T47D (cell line): ENCODE data around the gene TPRX2.
"Not testable (repeated sequence)": the region's sequence is repeated elsewhere in the genome, so short reads cannot be mapped to it uniquely, and the experiment has no call there.

Source experiments
- DNase-seq, 2 experiments: peaks; one replicate each; pipeline versions ENCODE4 v3.0.0 to v3.0.0-alpha.2; 2011 to 2012; ENCODE audit warnings: low read depth in 1 of 2, low spot score in 1 of 2
- JUND ChIP-seq: IDR thresholded peaks from 2 replicates; pipeline ENCODE4 v1.6.1; 2012; ENCODE audit warnings: low read depth
- in situ Hi-C: cut with HindIII; loops from 2 replicates; pipeline ENCODE4 v1.10.0; 2016; ENCODE audit warnings: low sequenced_read_pairs, low pct_unique_long_range_greater_than_20kb

Gene TPRX2

DNA sequence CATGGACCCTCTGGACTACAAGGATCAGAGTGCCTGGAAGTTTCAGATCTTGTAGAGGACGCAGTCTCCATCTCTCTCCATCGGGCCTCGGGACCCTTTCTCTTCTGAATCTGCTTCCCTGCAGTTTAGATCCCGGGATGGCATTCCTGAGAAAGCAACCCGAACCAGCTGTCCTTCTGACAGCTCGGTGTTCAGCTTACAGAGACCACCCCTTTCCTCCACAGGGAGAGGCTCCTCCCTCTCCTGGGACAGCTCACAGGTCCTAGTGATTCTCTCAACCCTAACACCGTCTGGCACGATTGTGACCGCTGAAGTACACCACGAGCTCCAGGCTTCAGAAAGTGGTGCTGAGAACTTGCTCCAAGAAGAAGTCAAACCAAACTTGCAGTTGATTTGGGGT, 19.1 kb upstream of the TPRX2 start:
- DNase-seq = no peak
- TF ChIP-seq JUND = no peak
- in situ Hi-C loops = no loop called here

DNA sequence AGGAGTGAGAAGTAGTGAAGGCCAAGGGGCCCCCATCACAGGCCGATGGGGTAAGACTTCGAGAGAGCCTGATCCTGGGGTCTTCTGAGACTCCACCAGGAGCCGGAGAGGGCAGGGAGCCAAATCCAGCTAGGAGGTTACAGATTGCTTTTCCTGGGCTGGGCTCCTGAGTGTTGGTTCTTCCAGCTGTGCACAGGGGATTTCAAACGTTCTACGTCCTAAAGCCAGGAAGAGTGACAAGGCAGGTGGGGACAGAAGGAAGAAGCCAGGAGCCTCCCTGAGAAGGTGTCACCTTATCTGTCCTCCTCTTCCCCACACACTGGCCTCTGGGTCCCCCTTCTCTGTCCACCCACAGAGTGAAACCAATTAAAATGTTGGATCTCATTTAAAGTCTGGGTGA, 16.1 kb upstream of the TPRX2 start:
- DNase-seq = no peak
- no peak for TF ChIP-seq JUND
- in situ Hi-C loops = no loop called here

DNA sequence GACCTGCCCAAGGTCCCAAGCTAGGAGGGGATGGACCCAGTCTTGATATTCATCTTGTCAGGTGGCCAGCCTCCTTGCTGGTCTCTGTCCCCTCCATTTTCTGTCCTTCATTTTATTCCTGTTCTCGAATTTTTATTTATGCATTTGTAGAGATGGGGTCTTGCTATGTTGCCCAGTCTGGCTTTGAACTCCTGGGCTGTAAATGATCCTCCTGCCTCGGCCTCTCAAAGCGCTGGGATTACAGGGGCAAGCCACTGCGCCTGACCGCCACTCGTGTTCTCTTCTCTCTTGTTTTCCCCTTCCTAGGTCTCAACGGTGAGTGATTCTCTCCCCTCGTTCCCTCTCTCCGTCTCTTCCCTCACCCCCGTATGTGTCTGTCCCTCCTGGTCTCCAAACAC, 10.6 kb upstream of the TPRX2 start:
- DNase-seq = no peak
- in situ Hi-C loops = no loop called here
- TF ChIP-seq JUND = no peak

DNA sequence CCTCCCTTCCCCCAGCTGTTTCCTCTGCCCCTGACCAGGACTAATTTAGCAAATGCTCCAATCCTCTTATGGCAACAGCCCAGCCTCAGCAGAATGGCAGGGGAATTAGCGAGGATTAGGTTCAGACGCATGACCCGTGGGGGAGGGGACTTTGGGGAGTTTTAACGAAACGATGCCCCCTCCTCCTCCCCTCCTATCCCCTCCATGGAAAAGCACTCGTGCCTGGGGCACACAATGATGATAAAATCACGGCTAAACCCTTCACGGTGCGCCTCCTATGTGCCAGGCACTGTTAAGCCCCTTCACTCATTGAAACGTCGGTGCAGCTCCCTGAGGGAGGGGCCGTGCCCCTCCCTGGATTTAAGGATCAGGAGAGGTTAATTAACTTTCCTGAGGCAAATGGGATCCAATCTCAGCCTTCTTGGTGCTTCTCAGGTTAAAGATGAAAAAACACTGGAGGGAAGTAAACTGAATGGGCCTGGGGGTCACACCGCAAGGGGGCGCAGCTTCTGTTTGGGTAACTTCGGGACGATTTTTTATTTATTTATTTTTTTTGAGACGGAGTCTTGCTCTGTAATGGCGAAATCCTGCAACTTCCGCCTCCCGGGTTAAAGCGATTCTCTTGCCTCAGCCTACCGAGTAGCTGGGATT, 10.1 kb upstream of the TPRX2 start:
- in situ Hi-C loops = no loop called here
- TF ChIP-seq JUND = no peak
- peak in 1 of 2 experiments; percentile 35 for DNase-seq

DNA sequence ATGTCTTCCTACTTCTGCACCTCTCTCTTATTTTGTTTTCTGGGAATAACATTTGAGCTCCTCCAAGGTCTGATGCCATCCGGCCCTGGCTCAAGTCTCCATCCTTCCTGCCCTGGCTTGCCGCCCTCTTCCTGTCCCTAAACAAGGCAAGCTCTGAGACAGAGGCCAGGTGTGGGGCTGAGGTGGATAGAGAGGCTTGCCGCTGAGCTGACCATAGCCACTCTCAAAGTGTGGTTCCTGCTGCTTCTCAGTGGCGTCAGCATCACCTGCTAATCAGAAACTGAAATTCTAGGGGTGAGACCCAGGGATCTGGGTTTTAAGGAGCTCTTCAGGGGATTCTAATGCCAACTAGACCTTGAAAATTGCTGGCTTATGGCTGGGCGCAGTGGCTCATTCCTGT, 6.0 kb upstream of the TPRX2 start:
- no peak for DNase-seq
- in situ Hi-C loops = no loop called here
- TF ChIP-seq JUND = no peak

DNA sequence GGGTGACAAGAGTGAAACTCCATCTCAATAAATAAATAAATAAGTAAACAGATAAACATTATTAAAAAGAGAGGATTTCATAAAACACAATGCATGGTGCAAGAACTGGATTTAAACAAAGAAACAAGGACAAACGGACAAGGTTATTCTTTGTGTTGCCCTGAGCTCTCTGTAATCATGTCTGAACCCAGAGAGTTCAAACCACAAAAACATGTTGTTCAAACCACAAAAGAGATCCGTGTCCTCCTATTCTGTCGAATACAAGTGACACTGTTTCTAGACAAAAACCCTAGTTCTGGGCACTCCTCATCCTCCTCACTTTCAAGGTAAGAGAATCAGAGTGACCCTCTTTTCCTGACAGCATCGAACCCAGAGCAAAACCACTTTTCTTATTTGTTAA, 4.6 kb upstream of the TPRX2 start:
- no peak for DNase-seq
- in situ Hi-C loops = no loop called here
- TF ChIP-seq JUND = no peak

DNA sequence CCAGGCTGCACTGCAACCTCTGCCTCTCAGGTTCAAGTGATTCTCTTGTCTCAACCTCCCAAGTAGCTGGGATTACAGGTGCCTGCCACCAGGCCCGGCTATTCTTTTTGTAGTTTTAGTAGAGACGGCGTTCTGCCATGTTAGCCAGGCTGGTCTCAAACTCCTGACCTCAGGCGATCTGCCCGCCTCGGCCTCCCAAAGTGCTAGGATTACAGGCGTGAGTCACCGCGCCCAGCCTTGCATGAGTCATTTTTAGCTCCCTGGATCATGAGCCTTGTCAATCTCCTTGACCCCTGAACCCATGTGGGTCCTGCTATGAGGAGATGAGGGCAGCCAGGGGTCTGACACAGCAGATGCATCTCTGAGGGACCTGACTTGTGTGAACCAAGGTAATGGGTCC, 804 bp upstream of the TPRX2 start:
- in situ Hi-C loops, DNase-seq: not testable (repeated sequence)

DNA sequence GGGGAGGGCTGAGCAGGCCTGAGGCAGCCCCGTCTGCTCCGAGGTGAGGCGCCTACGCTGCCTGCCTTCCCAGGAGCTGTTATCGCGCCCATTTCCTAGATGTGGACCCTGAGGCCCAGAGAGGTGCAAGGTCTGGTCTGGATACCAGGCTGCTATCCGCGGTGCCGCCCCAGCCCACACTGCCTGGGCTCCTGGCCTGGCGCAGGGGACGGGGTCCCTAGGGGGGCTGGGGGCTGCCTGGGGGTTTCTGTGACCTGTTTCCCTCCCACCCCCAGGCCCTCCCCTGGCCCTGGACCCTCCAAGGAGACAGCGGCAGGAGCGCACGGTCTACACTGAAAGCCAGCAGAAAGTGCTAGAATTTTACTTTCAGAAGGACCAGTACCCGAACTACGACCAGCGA, 803 bp downstream of the TPRX2 start:
- in situ Hi-C loops = not testable (repeated sequence)

DNA sequence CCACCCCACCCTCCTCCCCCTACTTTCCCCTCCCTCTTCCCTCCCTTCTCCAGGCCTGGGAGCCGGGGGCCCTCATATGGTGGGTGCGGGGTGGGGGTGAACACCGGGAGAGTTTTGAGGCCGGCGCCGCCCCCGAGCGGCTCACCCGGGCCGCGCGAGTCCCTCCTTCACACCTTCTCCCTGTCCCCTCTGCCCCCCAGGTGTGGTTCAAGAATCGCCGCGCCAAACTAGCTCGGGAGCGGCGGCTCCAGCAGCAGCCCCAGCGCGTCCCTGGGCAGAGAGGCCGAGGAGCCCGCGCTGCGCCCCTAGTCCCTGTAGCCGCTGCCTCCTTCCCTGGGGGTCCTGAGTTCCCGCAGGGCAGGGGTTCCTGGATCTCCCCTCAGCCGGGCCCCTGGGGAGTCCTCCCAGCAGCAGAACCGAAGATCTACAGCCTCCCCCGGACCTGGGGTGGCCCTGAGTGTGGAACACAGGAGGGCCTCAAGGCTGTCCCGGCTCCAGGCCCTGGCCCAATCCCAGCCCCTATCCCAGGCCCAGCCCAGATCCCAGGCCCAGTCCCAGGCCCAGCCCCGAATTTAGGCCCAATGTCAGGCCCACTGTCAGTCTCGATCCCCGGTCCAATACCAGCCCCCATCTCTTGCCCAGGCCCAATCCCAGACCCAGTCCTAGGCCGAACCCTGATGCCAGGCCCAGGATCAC, 1.7 kb downstream of the TPRX2 start:
- in situ Hi-C loops = no loop called here
- TF ChIP-seq JUND = no peak
- DNase-seq = no peak

More for the DNA sequence above, 803 bp downstream of the TPRX2 start:
- not testable (repeated sequence) for DNase-seq

DNA sequence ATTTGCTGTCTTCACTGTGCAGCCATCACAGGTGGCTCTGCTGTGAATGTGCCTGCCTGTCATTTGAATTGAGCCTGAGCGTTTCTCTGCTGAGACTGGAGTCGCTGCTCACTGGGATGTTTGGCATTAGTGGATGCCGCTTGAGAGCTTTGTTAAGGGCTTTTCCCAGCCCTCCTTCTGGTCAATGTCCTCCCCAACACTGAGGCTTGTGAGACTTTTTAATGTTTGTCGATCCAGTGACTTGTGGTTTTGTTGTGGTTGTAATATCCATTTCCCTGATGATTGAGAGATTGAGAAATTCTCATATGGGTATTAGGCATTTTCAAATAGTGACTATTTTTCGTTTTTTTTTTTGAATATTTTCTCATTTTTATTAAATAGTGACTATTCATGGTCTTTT, 2.6 kb downstream of the TPRX2 start:
- in situ Hi-C loops = no loop called here

DNA sequence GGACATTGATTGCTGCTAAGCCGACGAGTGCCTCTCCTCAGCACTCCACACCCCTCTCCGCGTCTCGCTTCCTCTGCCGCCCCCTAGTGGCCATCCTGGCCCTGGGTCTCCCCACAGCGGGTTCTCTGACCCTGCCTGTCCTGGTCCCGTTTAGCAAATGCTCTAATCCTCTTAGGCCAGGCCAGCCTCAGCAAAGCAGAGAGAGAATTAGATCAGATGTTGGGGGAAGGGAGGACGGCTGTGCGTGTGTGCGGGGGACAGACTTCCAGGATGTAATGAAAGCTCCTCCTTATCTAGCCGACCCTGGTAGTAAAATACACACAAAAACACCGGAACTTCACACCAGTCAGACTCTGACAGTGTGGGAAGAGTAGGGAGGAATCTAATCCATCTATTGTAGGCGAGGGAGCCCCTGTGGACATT, 4.5 kb downstream of the TPRX2 start:
- DNase-seq = peak; percentile 75 to 80
- in situ Hi-C loops = no loop called here
- no peak for TF ChIP-seq JUND

More for the DNA sequence above, 2.6 kb downstream of the TPRX2 start:
- no peak for TF ChIP-seq JUND
- no peak for DNase-seq

DNA sequence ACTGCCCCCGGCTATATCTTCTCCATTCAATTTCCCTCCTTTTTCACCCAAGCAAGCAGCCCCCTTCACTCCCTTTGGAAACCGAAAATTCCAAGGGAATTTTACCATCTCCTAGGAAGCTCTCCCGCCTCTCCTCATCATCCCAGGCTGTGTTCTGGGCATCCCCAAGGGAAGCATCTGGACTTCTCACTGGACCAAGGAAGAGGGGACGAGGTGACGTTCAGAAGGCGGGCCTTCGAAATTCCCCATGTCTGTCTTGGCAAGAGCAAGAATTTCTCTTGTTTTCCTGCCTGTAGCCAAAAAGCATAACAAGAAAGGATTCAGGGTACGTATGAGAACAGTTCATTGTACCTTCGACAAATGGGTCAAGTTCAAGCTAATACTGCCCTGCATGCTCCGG, 6.1 kb downstream of the TPRX2 start:
- in situ Hi-C loops = no loop called here
- no peak for DNase-seq
- no peak for TF ChIP-seq JUND

DNA sequence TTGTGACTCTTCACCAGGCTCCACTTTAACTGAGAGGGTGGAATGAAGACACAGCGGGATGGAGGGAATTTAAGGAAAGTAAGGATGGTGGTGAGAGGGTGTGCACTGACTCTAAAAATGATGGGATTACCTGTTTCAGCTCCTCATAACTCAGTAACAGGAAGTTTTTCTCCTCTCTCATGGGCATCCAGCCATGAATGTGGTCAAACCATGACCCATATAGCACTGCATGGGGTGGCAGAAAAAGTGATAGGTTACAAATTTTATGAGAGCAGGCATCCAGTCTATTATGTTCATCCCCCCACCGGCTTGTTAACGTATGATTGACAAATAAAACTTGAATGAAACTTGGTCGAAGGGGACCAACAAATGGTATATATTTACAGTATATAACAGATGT, 19.9 kb downstream of the TPRX2 start:
- TF ChIP-seq JUND = no peak
- in situ Hi-C loops = no loop called here
- no peak for DNase-seq

DNA sequence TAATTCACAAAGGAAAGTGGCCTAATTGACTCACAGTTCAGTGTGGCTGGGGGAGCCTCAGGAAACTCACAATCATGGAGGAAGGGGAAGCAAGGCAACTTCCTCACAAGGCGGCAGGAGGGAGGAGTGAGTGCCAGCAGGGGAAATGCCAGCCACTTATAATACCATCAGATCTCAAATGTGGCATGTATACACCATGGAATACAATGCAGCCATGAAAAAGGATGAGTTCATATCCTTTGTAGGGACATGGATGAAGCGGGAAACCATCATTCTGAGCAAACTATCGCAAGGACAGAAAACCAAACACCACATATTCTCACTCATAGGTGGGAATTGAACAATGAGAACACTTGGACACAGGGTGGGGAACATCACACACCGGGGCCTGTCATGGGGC, 20.4 kb downstream of the TPRX2 start:
- DNase-seq, in situ Hi-C loops: not testable (repeated sequence)
